Stimulated activated effector memory CD8-positive, alpha-beta T cell treated with anti-CD3 and anti-CD28 coated beads, Interleukin-12 subunit alpha, Interleukin-12 subunit beta, amount 100 ng/mL, for 72 hours (primary cell): ENCODE measurements around the gene SDR42E2.
"Not testable (repeated sequence)": the region's sequence is repeated elsewhere in the genome, so short reads cannot be mapped to it uniquely, and the experiment has no call there.

ENCODE experiments used
- ATAC-seq: fragments of 150-1000 bp; cut with Tn5 transposase; 2 replicates; pipeline ENCODE4 v1.10.0; 2021
- DNase-seq, 2 donors: peaks; one replicate each; pipeline ENCODE4 v3.0.0; 2021 to 2022; ENCODE audit warnings: low spot score in 2 of 2
- H3K27ac Mint-ChIP-seq: one replicate; pipeline ENCODE4 v1.8.0; 2022; ENCODE audit warnings: mild to moderate bottlenecking, mixed read lengths
- H3K36me3 Mint-ChIP-seq: one replicate; pipeline ENCODE4 v1.8.0; 2022; ENCODE audit warnings: mild to moderate bottlenecking, mixed read lengths
- H3K4me1 Mint-ChIP-seq: one replicate; pipeline ENCODE4 v1.8.0; 2022; ENCODE audit warnings: mixed read lengths
- H3K4me3 Mint-ChIP-seq: one replicate; pipeline ENCODE4 v1.8.0; 2022; ENCODE audit warnings: mild to moderate bottlenecking, mixed read lengths
- H3K9me3 Mint-ChIP-seq: one replicate; pipeline ENCODE4 v1.8.0; 2022; ENCODE audit warnings: mixed read lengths

The SDR42E2 gene

GRCh38 chr16:22193063-22193411 is 30.7 kb downstream of the SDR42E2 start:
- Mint-ChIP-seq H3K4me3 (no peak overlapping the region), H3K4me1 (peaks cover 59% of the 10 kb centered on the region), H3K36me3 (peaks cover 47% of the 10 kb centered on the region), H3K27ac (peak overlapping the region; percentile 86), H3K9me3 (peaks cover 6% of the 10 kb centered on the region)
- ATAC-seq, result no peak
- DNase-seq, result no peak

DNA sequence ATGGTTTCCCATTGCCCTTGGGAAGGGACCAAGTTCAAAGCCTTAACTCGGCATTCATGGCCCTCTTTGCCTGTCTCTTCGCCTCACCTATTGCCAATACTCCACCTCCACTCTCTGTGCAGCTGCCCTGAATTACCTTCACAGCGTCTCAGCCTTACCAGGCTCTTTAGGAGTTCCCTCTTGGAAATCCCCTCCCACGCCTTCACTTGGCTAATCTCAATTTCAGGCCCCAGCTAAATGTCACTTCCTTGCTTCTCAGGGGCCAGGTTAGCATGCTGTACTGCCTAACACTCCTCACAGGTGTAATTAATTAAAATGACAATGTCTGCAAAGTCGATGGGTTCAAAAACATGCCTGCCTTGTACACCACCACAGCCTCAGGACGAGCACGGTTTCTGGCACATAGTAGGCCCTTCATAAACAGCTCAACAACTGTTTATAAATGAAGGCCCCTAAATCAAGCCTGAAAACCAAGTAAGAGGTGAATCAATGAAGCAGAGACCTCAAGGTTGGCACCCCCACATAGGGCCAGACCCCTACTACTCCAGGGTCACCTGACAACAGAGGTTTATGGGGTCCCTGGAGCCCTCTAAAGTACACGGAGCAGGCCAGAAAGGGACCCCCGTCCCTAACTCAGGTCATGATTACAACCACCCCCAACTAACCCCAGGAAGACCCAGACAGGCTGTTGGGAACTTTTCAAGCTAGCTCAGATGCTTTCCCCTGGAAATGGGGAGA is 32.6 kb downstream of the SDR42E2 start:
- Mint-ChIP-seq H3K4me3 (peak overlapping the region; percentile 69), H3K27ac (peak overlapping the region; percentile 100), H3K36me3 (peaks cover 45% of the 10 kb centered on the region), H3K4me1 (peaks cover 42% of the 10 kb centered on the region), H3K9me3 (peaks cover 6% of the 10 kb centered on the region)
- ATAC-seq (no peak), DNase-seq (no peak)

DNA sequence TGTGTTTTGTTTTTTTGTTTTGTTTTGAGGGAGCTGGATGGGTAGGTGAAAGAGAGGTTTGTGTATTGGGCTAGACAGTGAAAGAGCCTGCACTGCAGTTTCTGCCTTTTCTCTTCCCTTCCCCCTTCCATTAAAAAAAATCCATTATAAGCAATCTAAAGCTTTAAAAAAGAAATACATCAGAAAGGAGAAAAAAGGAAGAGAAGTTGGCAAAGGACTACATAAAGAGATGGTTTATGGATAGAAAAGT is 33.1 kb downstream of the SDR42E2 start:
- no peak for DNase-seq
- ATAC-seq, result no peak
- H3K4me1 Mint-ChIP-seq, result peaks cover 41% of the 10 kb centered on the region
- peak overlapping the region; percentile 100 for H3K27ac Mint-ChIP-seq
- peaks cover 40% of the 10 kb centered on the region for H3K36me3 Mint-ChIP-seq
- peak overlapping the region; percentile 69 for H3K4me3 Mint-ChIP-seq
- peaks cover 6% of the 10 kb centered on the region for H3K9me3 Mint-ChIP-seq

GRCh38 chr16:22195695-22196558 is 33.6 kb downstream of the SDR42E2 start:
- H3K9me3 Mint-ChIP-seq, result peaks cover 6% of the 10 kb centered on the region
- peaks cover 41% of the 10 kb centered on the region for H3K4me1 Mint-ChIP-seq

GRCh38 chr16:22196559-22197168 is 34.4 kb downstream of the SDR42E2 start:
- H3K27ac Mint-ChIP-seq, result peak overlapping the region; percentile 100
- DNase-seq, ATAC-seq, H3K9me3 Mint-ChIP-seq: not testable (repeated sequence)
- H3K36me3 Mint-ChIP-seq, result peaks cover 32% of the 10 kb centered on the region
- H3K4me3 Mint-ChIP-seq, result peak overlapping the region; percentile 69
- H3K4me1 Mint-ChIP-seq, result peaks cover 40% of the 10 kb centered on the region

More at GRCh38 chr16:22195695-22196558, 33.6 kb downstream of the SDR42E2 start:
- DNase-seq (peak; percentile 96 to 99), ATAC-seq (peak; percentile 35)
- peak overlapping the region; percentile 100 for H3K27ac Mint-ChIP-seq
- H3K4me3 Mint-ChIP-seq, result peak overlapping the region; percentile 69
- H3K36me3 Mint-ChIP-seq, result peaks cover 35% of the 10 kb centered on the region

GRCh38 chr16:22198547-22199293 is 36.4 kb downstream of the SDR42E2 start:
- ATAC-seq (no peak), DNase-seq (no peak)
- Mint-ChIP-seq H3K4me3 (no peak overlapping the region), H3K27ac (no peak overlapping the region), H3K36me3 (peaks cover 25% of the 10 kb centered on the region), H3K9me3 (peaks cover 3% of the 10 kb centered on the region), H3K4me1 (peaks cover 24% of the 10 kb centered on the region)

DNA sequence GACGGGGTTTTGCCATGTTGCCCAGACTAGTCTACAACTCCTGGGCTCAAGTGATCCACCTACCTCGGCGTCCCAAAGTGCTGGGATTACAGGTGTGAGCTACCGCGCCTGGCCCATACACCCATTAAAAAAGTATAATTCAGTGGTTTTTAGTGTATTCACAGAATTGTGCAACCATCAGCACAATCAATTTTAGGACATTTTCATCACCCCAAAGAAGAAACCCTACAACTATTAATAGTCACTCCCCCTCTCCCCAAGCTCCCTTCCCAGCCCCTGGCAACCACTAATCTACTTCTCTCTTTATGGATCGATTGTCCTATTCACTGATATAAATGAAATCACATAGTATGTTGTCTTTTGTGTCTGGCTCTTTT is 39.9 kb downstream of the SDR42E2 start:
- DNase-seq, result no peak
- Mint-ChIP-seq H3K27ac (no peak overlapping the region), H3K36me3 (peaks cover 4% of the 10 kb centered on the region), H3K4me3 (no peak overlapping the region), H3K9me3 (no peaks in the 10 kb centered on the region), H3K4me1 (peaks cover 3% of the 10 kb centered on the region)
- ATAC-seq, result no peak

DNA sequence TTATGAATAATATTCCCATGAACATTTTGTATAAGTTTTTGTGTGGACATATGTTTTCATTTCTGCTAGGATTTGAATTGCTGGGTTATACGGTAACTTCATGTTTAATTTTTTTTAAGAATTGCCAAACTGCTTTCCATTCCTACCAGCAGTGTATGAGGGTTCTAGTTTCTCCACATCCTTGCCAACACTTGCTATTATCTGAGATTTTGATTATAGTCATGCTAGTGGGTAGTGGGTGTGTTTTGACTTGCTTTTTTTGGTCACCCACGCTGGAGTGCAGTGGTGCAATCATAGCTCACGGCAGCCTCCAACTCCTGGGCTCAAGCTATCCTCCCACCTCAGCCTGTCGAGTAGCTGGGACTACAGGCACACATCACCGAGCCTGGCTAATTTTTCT is 40.8 kb downstream of the SDR42E2 start:
- Mint-ChIP-seq H3K4me3 (no peak overlapping the region), H3K9me3 (no peaks in the 10 kb centered on the region), H3K27ac (no peak overlapping the region), H3K36me3 (peaks cover 7% of the 10 kb centered on the region), H3K4me1 (peaks cover 10% of the 10 kb centered on the region)
- ATAC-seq, result no peak
- DNase-seq, result no peak

DNA sequence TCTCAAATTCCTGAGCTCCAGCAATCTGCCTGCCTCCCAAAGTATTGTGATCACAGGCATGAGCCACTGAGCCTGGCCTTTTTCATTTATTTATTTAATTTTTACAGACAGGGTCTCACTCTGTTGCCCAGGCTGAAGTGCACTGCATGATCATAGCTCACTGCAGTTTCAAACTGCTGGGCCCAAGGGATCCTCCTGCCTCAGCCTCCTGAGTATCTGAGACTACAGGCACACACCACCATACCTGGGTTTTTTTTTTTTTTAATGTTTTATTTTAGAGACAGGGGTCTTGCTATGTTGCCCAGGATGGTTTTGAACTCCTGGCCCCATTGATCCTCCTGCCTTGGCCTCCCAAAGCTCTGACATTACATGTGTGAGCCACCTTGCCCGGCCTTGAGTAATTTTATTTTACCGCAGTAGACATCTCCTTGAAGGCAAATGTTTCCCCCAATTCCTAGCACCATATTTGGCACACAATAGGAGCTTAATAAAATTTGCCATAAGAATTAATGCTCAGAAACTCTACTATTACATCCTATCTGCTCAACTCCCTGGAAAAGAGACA is 41.9 kb downstream of the SDR42E2 start:
- no peak overlapping the region for H3K4me3 Mint-ChIP-seq
- H3K27ac Mint-ChIP-seq, result no peak overlapping the region
- H3K9me3 Mint-ChIP-seq, result no peaks in the 10 kb centered on the region
- ATAC-seq (no peak), DNase-seq (no peak)
- peaks cover 10% of the 10 kb centered on the region for H3K4me1 Mint-ChIP-seq
- peaks cover 7% of the 10 kb centered on the region for H3K36me3 Mint-ChIP-seq

- Mint-ChIP-seq H3K9me3 (no peaks in the 10 kb centered on the region), H3K4me3 (peak overlapping the region; percentile 87), H3K27ac (peak overlapping the region; percentile 95), H3K36me3 (peaks cover 7% of the 10 kb centered on the region), H3K4me1 (peaks cover 18% of the 10 kb centered on the region)
- ATAC-seq (no peak), DNase-seq (no peak)
Measured at GRCh38 chr16:22205577-22206012, 43.3 kb downstream of the SDR42E2 start.

DNA sequence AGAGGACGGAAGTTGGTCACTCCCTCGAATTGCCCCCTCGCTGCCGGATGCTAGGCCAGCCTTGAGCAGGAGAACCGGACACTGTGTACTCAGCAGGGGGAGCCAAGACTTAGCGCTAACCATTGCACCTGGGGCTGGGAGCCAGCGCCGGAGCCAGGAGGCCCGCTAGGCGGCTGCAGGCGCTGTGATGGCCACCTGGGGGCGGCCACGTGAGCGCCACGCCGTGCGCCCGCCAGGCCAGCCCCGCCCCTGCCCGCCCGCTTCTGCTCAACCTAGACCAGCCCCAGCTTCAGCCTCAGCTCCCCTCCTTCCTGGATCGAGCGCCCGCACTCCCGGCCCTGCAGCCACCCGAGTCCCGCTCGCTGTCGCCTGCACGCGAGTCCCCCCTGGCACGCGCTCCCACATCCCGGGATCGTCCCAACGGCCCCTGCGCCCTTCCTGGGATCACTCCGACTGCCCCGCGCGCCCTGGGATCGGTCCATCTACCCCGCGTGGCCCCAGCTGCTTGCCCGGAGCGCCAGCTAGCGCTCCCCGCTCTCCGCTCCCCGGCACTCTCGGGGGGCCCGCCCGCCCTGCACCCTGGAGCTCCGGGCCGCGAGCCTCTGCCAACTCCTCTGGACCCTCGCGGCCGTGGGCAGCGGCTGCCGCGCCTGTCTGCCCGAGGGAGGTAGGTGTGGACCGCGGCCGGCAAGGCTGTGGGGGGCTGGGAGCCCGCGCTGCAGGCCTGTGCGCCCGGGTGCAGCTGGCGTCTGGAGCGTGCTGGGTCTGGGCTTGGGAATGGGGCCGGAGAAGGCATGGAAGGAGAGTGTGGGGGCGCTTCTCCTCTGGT is 43.9 kb downstream of the SDR42E2 start, which contains the start of gene EEF2K:
EEF2K (plus strand) TSS at position 266 of the 829 bp plus-strand sequence. CDS start 19,452 bp downstream, outside the sequence.
- Mint-ChIP-seq H3K36me3 (peaks cover 7% of the 10 kb centered on the region), H3K9me3 (no peaks in the 10 kb centered on the region), H3K4me3 (peak within 1 kb of the TSS; percentile 87), H3K27ac (peak within 1 kb of the TSS; percentile 95), H3K4me1 (peaks cover 24% of the 10 kb centered on the region)
- ATAC-seq (peak; percentile 90), DNase-seq (peak; percentile 72 to 86)

DNA sequence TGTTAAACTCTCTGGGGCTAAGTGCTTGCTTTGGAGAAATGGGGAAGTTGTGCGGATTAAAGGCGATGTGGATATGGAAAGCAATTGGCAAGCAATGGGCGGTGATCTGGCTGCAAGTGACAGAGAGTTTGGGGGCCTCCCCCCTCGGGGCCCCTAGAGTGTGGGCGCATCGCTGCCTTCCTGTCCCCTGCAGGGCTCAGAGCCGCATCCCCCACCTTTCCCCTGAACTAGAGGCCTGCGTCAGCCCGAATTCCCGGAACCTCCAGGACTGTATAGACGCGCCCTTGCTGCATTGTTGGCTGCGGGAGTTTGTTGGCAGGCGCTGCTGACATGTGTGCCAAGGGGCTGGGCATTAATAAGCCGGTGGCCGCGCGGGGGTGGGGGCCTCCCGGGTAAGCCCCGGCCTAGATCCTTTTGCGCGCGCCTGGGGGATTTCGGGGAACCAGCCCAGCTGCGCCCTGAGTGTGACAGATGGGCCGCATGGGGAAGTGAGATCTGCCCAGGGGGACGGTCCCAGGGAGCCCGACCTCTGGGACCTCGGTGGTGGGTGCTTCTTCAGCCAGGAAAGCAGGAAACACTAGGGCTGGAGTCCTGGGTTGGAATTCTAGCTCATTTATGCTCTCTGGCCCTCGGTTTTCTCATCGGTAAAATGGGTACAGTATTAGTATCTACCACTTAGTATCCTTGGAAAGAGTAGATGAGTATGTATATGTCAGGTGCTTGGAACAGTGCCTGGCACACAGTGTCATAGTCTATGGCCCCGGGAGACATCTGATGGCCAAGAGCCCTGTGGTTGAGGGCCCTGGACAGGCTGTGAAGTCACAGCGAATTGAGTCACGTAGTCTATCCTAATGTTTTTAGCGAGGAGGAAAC is 44.8 kb downstream of the SDR42E2 start:
- peak overlapping the region; percentile 87 for H3K4me3 Mint-ChIP-seq
- peak overlapping the region; percentile 95 for H3K27ac Mint-ChIP-seq
- peaks cover 25% of the 10 kb centered on the region for H3K4me1 Mint-ChIP-seq
- H3K9me3 Mint-ChIP-seq, result no peaks in the 10 kb centered on the region
- peak; percentile 52 to 86 for DNase-seq
- peak; percentile 76 for ATAC-seq
- H3K36me3 Mint-ChIP-seq, result peaks cover 7% of the 10 kb centered on the region

DNA sequence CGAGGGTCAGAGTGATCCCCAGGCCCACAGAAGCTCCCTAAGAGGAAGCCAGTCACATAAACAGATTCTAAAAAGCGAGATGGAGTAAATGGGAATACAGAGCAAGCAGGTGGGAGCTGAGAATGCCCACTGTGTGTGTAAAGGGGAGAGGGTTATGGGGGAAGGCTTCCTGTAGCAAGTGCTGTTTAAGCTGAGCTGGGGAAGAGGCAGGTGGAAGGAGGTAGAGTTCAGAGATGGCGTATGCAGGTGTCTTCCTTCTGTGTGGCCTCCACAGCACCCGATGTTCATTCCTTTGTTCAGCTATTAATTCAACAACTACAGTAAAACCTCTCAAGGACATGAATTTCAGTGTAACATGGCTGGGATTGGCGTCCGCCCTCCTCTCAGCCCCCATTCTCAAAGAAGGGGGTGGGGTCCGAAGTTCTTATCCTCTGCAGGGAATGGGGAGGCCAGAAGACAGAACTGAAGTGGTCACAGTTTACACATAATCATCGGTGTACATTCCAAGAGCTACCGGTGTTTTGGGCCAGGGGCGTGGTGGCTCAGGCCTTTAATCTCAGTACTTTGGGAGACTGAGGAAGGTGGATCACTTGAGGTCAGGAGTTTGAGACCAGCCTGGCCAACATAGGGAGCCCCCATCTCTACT is 45.5 kb downstream of the SDR42E2 start:
- DNase-seq, result no peak
- no peak for ATAC-seq
- peaks cover 25% of the 10 kb centered on the region for H3K4me1 Mint-ChIP-seq
- no peaks in the 10 kb centered on the region for H3K9me3 Mint-ChIP-seq
- H3K4me3 Mint-ChIP-seq, result peak overlapping the region; percentile 87
- H3K36me3 Mint-ChIP-seq, result peaks cover 14% of the 10 kb centered on the region
- peak overlapping the region; percentile 95 for H3K27ac Mint-ChIP-seq
